ENCODE data around the gene ARHGEF11.

GRCh38 chr1:156928043-156928602, 117.4 kb downstream of the ARHGEF11 start:
- TF ChIP-seq CTCF (IDR thresholded peaks at IDR 0.05): no peak
- TF ChIP-seq POLR2A (IDR thresholded peaks at IDR 0.05): no peak

All from upper lobe of left lung (tissue), 4 donors.